MM.1S (cell line): ENCODE results near the gene PCSK1.

Source experiments
- DNase-seq: peaks from one replicate; pipeline ENCODE4 v3.0.0-alpha.2; 2015
- H2AFZ ChIP-seq: fragments of 300-600 bp; sonication (generic); 2 replicates; pipeline ENCODE4 v1.6.0; 2016; ENCODE audit warnings: antibody characterized with exemption, low read length
- H3F3A ChIP-seq: fragments of 300-600 bp; sonication (generic); 2 replicates; pipeline ENCODE4 v1.6.1; 2016; ENCODE audit warnings: mild to moderate bottlenecking, antibody characterized with exemption, low read length, moderate library complexity, mixed read lengths; ENCODE audit not compliant: insufficient read depth
- H3K27ac ChIP-seq: fragments of 300-600 bp; sonication (generic); 2 replicates; pipeline ENCODE4 v1.5.1; 2016; ENCODE audit warnings: mild to moderate bottlenecking, low read length
- H3K27me3 ChIP-seq: fragments of 300-600 bp; sonication (generic); replicated peaks from 2 replicates; pipeline ENCODE4 v1.6.0; 2016; ENCODE audit warnings: low read length; ENCODE audit not compliant: insufficient read depth
- H3K36me3 ChIP-seq: fragments of 300-600 bp; sonication (generic); replicated peaks from 2 replicates; pipeline ENCODE4 v1.6.1; 2016; ENCODE audit warnings: mild to moderate bottlenecking, low read length, mixed read lengths; ENCODE audit not compliant: insufficient read depth
- H3K4me1 ChIP-seq: fragments of 300-600 bp; sonication (generic); 2 replicates; pipeline ENCODE4 v1.6.1; 2016; ENCODE audit warnings: low read length, mixed read lengths
- H3K4me2 ChIP-seq: fragments of 300-600 bp; sonication (generic); 2 replicates; pipeline ENCODE4 v1.6.0; 2016; ENCODE audit warnings: low read depth, low read length
- H3K4me3 ChIP-seq: fragments of 300-600 bp; sonication (generic); 2 replicates; pipeline ENCODE4 v1.5.1; 2016; ENCODE audit warnings: low read length, mixed read lengths
- H3K79me2 ChIP-seq: fragments of 300-600 bp; sonication (generic); 2 replicates; pipeline ENCODE4 v1.6.1; 2016; ENCODE audit warnings: mixed run types, low read length, mixed read lengths
- H3K9ac ChIP-seq: fragments of 300-600 bp; sonication (generic); 2 replicates; pipeline ENCODE4 v1.6.1; 2016; ENCODE audit warnings: low read length, mixed read lengths
- H3K9me2 ChIP-seq: fragments of 300-600 bp; sonication (generic); replicated peaks from 2 replicates; pipeline ENCODE4 v1.6.1; 2016; ENCODE audit warnings: mild to moderate bottlenecking, low read length, mixed read lengths; ENCODE audit not compliant: insufficient read depth
- H3K9me3 ChIP-seq: fragments of 300-600 bp; sonication (generic); replicated peaks from 2 replicates; pipeline ENCODE4 v1.6.1; 2016; ENCODE audit warnings: mild to moderate bottlenecking, low read length, mixed read lengths; ENCODE audit not compliant: insufficient read depth
- H4K20me1 ChIP-seq: fragments of 300-600 bp; sonication (generic); 2 replicates; pipeline ENCODE4 v1.6.1; 2016; ENCODE audit warnings: mild to moderate bottlenecking, low read length, moderate library complexity, mixed read lengths; ENCODE audit not compliant: insufficient read depth
- CTCF ChIP-seq: fragments of 300-600 bp; sonication (generic); IDR thresholded peaks from 2 replicates; pipeline ENCODE4 v1.5.1; 2016; ENCODE audit warnings: antibody characterized with exemption, low read length, mixed read lengths
- EZH2 ChIP-seq: fragments of 300-600 bp; sonication (generic); optimal IDR thresholded peaks from 2 replicates; pipeline ENCODE3; 2017; ENCODE audit warnings: low read depth, mild to moderate bottlenecking, antibody characterized with exemption, low read length, mixed read lengths
- EZH2phosphoT487 ChIP-seq: fragments of 300-600 bp; sonication (generic); IDR thresholded peaks from 2 replicates; pipeline ENCODE4 v1.6.1; 2018; ENCODE audit warnings: antibody characterized with exemption, low read length

The PCSK1 gene

GRCh38 chr5:96410013-96410412 lies 23.0 kb downstream of the PCSK1 start:
- TF ChIP-seq EZH2 (no peak), EZH2phosphoT487 (no peak)
- no peak overlapping the region for H3K4me2 ChIP-seq
- H4K20me1 ChIP-seq, result no peaks in the 10 kb centered on the region
- no peak overlapping the region for H2AFZ ChIP-seq
- no peak overlapping the region for H3K27ac ChIP-seq
- H3K4me3 ChIP-seq, result no peak overlapping the region
- no peaks in the 10 kb centered on the region for H3K9me3 ChIP-seq
- no peaks in the 10 kb centered on the region for H3K79me2 ChIP-seq
- no peaks in the 10 kb centered on the region for H3K9me2 ChIP-seq
- H3K36me3 ChIP-seq, result no peaks in the 10 kb centered on the region
- no peaks in the 10 kb centered on the region for H3K27me3 ChIP-seq
- no peak for DNase-seq
- no peak overlapping the region for H3K9ac ChIP-seq
- no peaks in the 10 kb centered on the region for H3K4me1 ChIP-seq
- H3F3A ChIP-seq, result no peaks in the 10 kb centered on the region

- H3F3A ChIP-seq, result no peaks in the 10 kb centered on the region
- H2AFZ ChIP-seq, result no peak overlapping the region
- no peak for DNase-seq
- no peaks in the 10 kb centered on the region for H3K27me3 ChIP-seq
- H4K20me1 ChIP-seq, result no peaks in the 10 kb centered on the region
- H3K9me2 ChIP-seq, result no peaks in the 10 kb centered on the region
- no peak overlapping the region for H3K4me3 ChIP-seq
- no peak for TF ChIP-seq EZH2
- H3K4me2 ChIP-seq, result no peak overlapping the region
- H3K9ac ChIP-seq, result no peak overlapping the region
- no peaks in the 10 kb centered on the region for H3K36me3 ChIP-seq
- H3K4me1 ChIP-seq, result no peaks in the 10 kb centered on the region
- H3K9me3 ChIP-seq, result no peaks in the 10 kb centered on the region
- no peak overlapping the region for H3K27ac ChIP-seq
- H3K79me2 ChIP-seq, result no peaks in the 10 kb centered on the region
Observed at GRCh38 chr5:96408841-96409538, 24.1 kb downstream of the PCSK1 start.

GRCh38 chr5:96408210-96408777 lies 24.8 kb downstream of the PCSK1 start:
- H3K4me3 ChIP-seq, result no peak overlapping the region
- no peaks in the 10 kb centered on the region for H3K9me2 ChIP-seq
- no peaks in the 10 kb centered on the region for H3K9me3 ChIP-seq
- no peaks in the 10 kb centered on the region for H3K79me2 ChIP-seq
- DNase-seq, result no peak
- no peaks in the 10 kb centered on the region for H3K4me1 ChIP-seq
- H3K4me2 ChIP-seq, result no peak overlapping the region
- no peak overlapping the region for H3K27ac ChIP-seq
- TF ChIP-seq EZH2, result no peak
- no peak for TF ChIP-seq EZH2phosphoT487
- TF ChIP-seq CTCF, result no peak
- H2AFZ ChIP-seq, result no peak overlapping the region
- H3K9ac ChIP-seq, result no peak overlapping the region
- H3K27me3 ChIP-seq, result no peaks in the 10 kb centered on the region
- H3F3A ChIP-seq, result no peaks in the 10 kb centered on the region
- H3K36me3 ChIP-seq, result no peaks in the 10 kb centered on the region
- H4K20me1 ChIP-seq, result no peaks in the 10 kb centered on the region

- H2AFZ ChIP-seq, result no peak overlapping the region
- no peak overlapping the region for H3K9ac ChIP-seq
- H3K4me1 ChIP-seq, result no peaks in the 10 kb centered on the region
Observed at GRCh38 chr5:96407436-96407835, 25.6 kb downstream of the PCSK1 start.

More at GRCh38 chr5:96407436-96407835, 25.6 kb downstream of the PCSK1 start:
- Histone ChIP-seq H4K20me1 (no peaks in the 10 kb centered on the region), H3K27ac (no peak overlapping the region), H3F3A (no peaks in the 10 kb centered on the region), H3K4me2 (no peak overlapping the region), H3K9me3 (no peaks in the 10 kb centered on the region), H3K79me2 (no peaks in the 10 kb centered on the region), H3K9me2 (no peaks in the 10 kb centered on the region), H3K36me3 (no peaks in the 10 kb centered on the region), H3K27me3 (no peaks in the 10 kb centered on the region), H3K4me3 (no peak overlapping the region)
- DNase-seq, result no peak
- TF ChIP-seq EZH2, result no peak
- no peak for TF ChIP-seq EZH2phosphoT487
- TF ChIP-seq CTCF, result no peak
